Measurements from ENCODE around the gene KDM3B. TPM values are rescaled to one million over a fixed set of nuclear protein-coding genes. Genes with fewer than 3 reads are reported as not detected.
A peak's percentile ranks its signal among the peaks of the same experiment; 100 is the strongest.

Gene KDM3B
- total RNA-seq, 2 experiments from 2014 or later, result 57.4 to 60.5 TPM

DNA sequence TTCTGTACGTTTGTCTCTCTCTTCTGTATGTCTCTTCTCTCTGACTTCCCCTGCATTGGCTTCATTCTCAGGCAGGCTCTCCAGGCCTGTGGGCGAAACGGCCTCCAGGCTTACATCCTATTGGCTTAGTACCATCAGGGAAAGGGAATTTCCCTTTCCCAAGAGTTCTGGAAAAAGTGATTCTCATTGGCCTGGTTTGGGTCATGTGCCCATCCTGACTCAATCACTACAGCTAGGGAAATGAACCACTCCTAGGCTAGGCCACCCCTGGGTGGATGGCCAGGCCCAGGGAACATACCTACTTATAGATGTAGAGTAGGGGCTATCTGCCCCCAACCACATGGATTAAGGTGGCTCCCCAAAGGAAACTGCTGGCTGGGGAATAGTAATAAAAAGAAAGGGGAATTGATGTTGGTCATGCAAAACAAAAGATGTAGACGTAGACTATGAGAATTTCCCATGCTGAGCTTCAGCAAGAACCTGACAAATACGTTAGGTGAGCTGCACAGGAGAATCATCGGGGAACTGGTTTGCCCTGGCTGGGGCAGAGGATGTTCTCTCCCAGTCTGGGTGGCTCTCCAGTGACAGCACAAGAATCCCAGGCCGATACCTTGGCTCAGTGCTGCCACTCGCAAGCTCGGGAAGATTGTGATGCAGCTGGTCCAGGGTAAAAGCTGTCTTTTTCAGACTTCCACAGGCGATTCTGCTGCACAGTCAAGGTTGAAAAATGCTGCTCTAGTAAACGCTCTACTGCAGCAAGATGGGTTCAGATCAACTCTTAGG, 109.0 kb downstream of the KDM3B start:
- Mint-ChIP-seq H3K27ac (no peak overlapping the region), H3K27me3 (peaks cover 2% of the 10 kb centered on the region), H3K4me1 (peaks cover 36% of the 10 kb centered on the region), H3K36me3 (peaks cover 2% of the 10 kb centered on the region), H3K9me3 (ENCODE audit: low read depth) (no peaks in the 10 kb centered on the region), H3K4me3 (no peak overlapping the region)
- CTCF ChIA-PET, result interaction anchor here (1.5 to 10.5 kb wide), 3 partner anchors 11 to 108 kb away, joined by 4 to 100 read pairs (median 4); no protein-coding TSS in a partner anchor
- DNase-seq (no peak), ATAC-seq (no peak)

GRCh38 chr5:138463419-138464007, 111.0 kb downstream of the KDM3B start:
- Mint-ChIP-seq H3K4me3 (peak overlapping the region; percentile 83), H3K27me3 (peaks cover 15% of the 10 kb centered on the region), H3K4me1 (peaks cover 34% of the 10 kb centered on the region), H3K36me3 (peaks cover 4% of the 10 kb centered on the region), H3K9me3 (ENCODE audit: low read depth) (no peaks in the 10 kb centered on the region), H3K27ac (peak overlapping the region; percentile 94)
- DNase-seq (no peak), ATAC-seq (no peak)
- CTCF ChIA-PET, result interaction anchor here (1.1 to 10.5 kb wide), 13 partner anchors 13 to 283 kb away, joined by 3 to 100 read pairs (median 4); partner anchors contain the start of genes CDC23, ETF1 and HSPA9

- Mint-ChIP-seq H3K4me3 (peak overlapping the region; percentile 83), H3K27ac (peak overlapping the region; percentile 94), H3K4me1 (peaks cover 29% of the 10 kb centered on the region), H3K36me3 (peaks cover 4% of the 10 kb centered on the region), H3K9me3 (ENCODE audit: low read depth) (no peaks in the 10 kb centered on the region), H3K27me3 (peaks cover 15% of the 10 kb centered on the region)
- ATAC-seq (peak; percentile 48), DNase-seq (peak; percentile 94)
- CTCF ChIA-PET, result interaction anchor here (1.1 to 10.5 kb wide), 13 partner anchors 13 to 280 kb away, joined by 3 to 100 read pairs (median 5); partner anchors contain the start of genes ETF1, HSPA9 and KDM3B
These were observed 111.5 kb downstream of the KDM3B start for GRCh38 chr5:138464008-138464387.

GRCh38 chr5:138464388-138465260, 112.1 kb downstream of the KDM3B start:
- Mint-ChIP-seq H3K27me3 (peaks cover 15% of the 10 kb centered on the region), H3K9me3 (ENCODE audit: low read depth) (no peaks in the 10 kb centered on the region), H3K27ac (peak overlapping the region; percentile 94), H3K4me1 (peaks cover 23% of the 10 kb centered on the region), H3K4me3 (peak overlapping the region; percentile 83), H3K36me3 (peaks cover 4% of the 10 kb centered on the region)
- ATAC-seq (peak; percentile 67), DNase-seq (peak; percentile 98)
- CTCF ChIA-PET, result interaction anchor here (0.7 to 10.5 kb wide), 22 partner anchors 9 to 927 kb away, joined by 3 to 100 read pairs (median 4); partner anchors contain the start of genes ETF1, HSPA9 and KDM3B

DNA sequence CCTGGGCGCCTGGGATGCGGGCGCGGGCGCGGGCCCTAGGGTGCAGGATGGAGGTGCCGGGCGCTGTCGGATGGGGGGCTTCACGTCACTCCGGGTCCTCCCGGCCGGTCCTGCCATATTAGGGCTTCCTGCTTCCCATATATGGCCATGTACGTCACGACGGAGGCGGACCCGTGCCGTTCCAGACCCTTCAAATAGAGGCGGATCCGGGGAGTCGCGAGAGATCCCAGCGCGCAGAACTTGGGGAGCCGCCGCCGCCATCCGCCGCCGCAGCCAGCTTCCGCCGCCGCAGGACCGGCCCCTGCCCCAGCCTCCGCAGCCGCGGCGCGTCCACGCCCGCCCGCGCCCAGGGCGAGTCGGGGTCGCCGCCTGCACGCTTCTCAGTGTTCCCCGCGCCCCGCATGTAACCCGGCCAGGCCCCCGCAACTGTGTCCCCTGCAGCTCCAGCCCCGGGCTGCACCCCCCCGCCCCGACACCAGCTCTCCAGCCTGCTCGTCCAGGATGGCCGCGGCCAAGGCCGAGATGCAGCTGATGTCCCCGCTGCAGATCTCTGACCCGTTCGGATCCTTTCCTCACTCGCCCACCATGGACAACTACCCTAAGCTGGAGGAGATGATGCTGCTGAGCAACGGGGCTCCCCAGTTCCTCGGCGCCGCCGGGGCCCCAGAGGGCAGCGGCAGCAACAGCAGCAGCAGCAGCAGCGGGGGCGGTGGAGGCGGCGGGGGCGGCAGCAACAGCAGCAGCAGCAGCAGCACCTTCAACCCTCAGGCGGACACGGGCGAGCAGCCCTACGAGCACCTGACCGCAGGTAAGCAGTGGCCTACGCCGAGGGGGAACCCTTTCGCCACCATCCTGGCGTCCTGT, 113.0 kb downstream of the KDM3B start, which contains the start of gene EGR1:
Gene EGR1, plus strand, starts transcription at position 219 of the 864 bp plus-strand sequence. Its CDS starts 283 bp downstream, at position 502.
- peaks cover 2% of the 10 kb centered on the region for H3K36me3 Mint-ChIP-seq
- CTCF ChIA-PET, result interaction anchor here (0.7 to 10.5 kb wide), 18 partner anchors 10 to 926 kb away, joined by 3 to 100 read pairs (median 4); partner anchors contain the start of genes ETF1, HSPA9 and KDM3B
- peak; percentile 57 for ATAC-seq

GRCh38 chr5:138466125-138466899, 113.8 kb downstream of the KDM3B start:
- DNase-seq, result peak; percentile 53
- no peak overlapping the region for H3K27ac Mint-ChIP-seq
- ATAC-seq, result no peak
- CTCF ChIA-PET, result interaction anchor here (0.6 to 10.5 kb wide), 9 partner anchors 12 to 1111 kb away, joined by 3 to 100 read pairs (median 4); partner anchors contain the start of gene ETF1
- peak overlapping the region; percentile 83 for H3K4me3 Mint-ChIP-seq
- H3K9me3 Mint-ChIP-seq (ENCODE audit: low read depth), result no peaks in the 10 kb centered on the region
- H3K4me1 Mint-ChIP-seq, result peaks cover 10% of the 10 kb centered on the region
- peaks cover 15% of the 10 kb centered on the region for H3K27me3 Mint-ChIP-seq
- H3K36me3 Mint-ChIP-seq, result peaks cover 2% of the 10 kb centered on the region

More for the DNA sequence above, 113.0 kb downstream of the KDM3B start, which contains the start of gene EGR1:
- no peaks in the 10 kb centered on the region for H3K9me3 Mint-ChIP-seq (ENCODE audit: low read depth)
- H3K27ac Mint-ChIP-seq, result peak within 1 kb of the TSS; percentile 94
- H3K27me3 Mint-ChIP-seq, result peaks cover 15% of the 10 kb centered on the region
- peak within 1 kb of the TSS; percentile 83 for H3K4me3 Mint-ChIP-seq
- H3K4me1 Mint-ChIP-seq, result peaks cover 14% of the 10 kb centered on the region
- peak; percentile 97 for DNase-seq

DNA sequence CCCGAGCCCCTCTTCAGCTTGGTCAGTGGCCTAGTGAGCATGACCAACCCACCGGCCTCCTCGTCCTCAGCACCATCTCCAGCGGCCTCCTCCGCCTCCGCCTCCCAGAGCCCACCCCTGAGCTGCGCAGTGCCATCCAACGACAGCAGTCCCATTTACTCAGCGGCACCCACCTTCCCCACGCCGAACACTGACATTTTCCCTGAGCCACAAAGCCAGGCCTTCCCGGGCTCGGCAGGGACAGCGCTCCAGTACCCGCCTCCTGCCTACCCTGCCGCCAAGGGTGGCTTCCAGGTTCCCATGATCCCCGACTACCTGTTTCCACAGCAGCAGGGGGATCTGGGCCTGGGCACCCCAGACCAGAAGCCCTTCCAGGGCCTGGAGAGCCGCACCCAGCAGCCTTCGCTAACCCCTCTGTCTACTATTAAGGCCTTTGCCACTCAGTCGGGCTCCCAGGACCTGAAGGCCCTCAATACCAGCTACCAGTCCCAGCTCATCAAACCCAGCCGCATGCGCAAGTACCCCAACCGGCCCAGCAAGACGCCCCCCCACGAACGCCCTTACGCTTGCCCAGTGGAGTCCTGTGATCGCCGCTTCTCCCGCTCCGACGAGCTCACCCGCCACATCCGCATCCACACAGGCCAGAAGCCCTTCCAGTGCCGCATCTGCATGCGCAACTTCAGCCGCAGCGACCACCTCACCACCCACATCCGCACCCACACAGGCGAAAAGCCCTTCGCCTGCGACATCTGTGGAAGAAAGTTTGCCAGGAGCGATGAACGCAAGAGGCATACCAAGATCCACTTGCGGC, 114.6 kb downstream of the KDM3B start:
- no peaks in the 10 kb centered on the region for H3K9me3 Mint-ChIP-seq (ENCODE audit: low read depth)
- H3K36me3 Mint-ChIP-seq, result peaks cover 2% of the 10 kb centered on the region
- H3K4me3 Mint-ChIP-seq, result peak overlapping the region; percentile 83
- DNase-seq (peak; percentile 50), ATAC-seq (no peak)
- peaks cover 10% of the 10 kb centered on the region for H3K4me1 Mint-ChIP-seq
- CTCF ChIA-PET, result interaction anchor here (0.6 to 10.5 kb wide), 5 partner anchors 17 to 1110 kb away, joined by 3 to 100 read pairs (median 22); partner anchors contain the start of gene ETF1
- peaks cover 15% of the 10 kb centered on the region for H3K27me3 Mint-ChIP-seq
- no peak overlapping the region for H3K27ac Mint-ChIP-seq

GRCh38 chr5:138467711-138468132, 115.2 kb downstream of the KDM3B start:
- DNase-seq (no peak), ATAC-seq (no peak)
- Mint-ChIP-seq H3K27me3 (peaks cover 15% of the 10 kb centered on the region), H3K36me3 (peaks cover 2% of the 10 kb centered on the region), H3K9me3 (ENCODE audit: low read depth) (no peaks in the 10 kb centered on the region), H3K27ac (no peak overlapping the region), H3K4me3 (peak overlapping the region; percentile 83), H3K4me1 (peaks cover 10% of the 10 kb centered on the region)
- CTCF ChIA-PET, result interaction anchor here (6.0 kb wide), 1 partner anchor 36 kb away, joined by 54 read pairs; no protein-coding TSS in a partner anchor

GRCh38 chr5:138468133-138468965, 115.9 kb downstream of the KDM3B start:
- Mint-ChIP-seq H3K4me3 (no peak overlapping the region), H3K27ac (no peak overlapping the region), H3K9me3 (ENCODE audit: low read depth) (no peaks in the 10 kb centered on the region), H3K36me3 (peaks cover 2% of the 10 kb centered on the region), H3K27me3 (peaks cover 15% of the 10 kb centered on the region), H3K4me1 (peaks cover 9% of the 10 kb centered on the region)
- CTCF ChIA-PET, result interaction anchor here (0.9 to 6.0 kb wide), 2 partner anchors 18 to 35 kb away, joined by 3 to 54 read pairs; no protein-coding TSS in a partner anchor
- DNase-seq (no peak), ATAC-seq (no peak)

DNA sequence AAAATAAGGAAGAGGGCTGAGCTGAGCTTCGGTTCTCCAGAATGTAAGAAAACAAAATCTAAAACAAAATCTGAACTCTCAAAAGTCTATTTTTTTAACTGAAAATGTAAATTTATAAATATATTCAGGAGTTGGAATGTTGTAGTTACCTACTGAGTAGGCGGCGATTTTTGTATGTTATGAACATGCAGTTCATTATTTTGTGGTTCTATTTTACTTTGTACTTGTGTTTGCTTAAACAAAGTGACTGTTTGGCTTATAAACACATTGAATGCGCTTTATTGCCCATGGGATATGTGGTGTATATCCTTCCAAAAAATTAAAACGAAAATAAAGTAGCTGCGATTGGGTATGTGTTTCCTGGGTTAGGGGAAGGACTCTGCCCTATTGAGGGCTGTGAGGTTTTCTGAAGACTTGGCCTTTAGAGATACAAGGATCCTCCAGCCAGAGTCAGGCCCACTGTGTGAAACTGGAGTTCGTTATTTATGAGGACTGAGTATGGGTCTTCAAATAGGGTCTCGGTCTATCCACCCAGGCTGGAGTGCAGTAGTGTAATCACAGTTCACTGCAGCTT, 116.6 kb downstream of the KDM3B start:
- DNase-seq, result no peak
- Mint-ChIP-seq H3K4me3 (no peak overlapping the region), H3K4me1 (peaks cover 9% of the 10 kb centered on the region), H3K27me3 (peaks cover 21% of the 10 kb centered on the region), H3K9me3 (ENCODE audit: low read depth) (no peaks in the 10 kb centered on the region), H3K36me3 (peaks cover 2% of the 10 kb centered on the region), H3K27ac (no peak overlapping the region)
- no peak for ATAC-seq
- CTCF ChIA-PET, result interaction anchor here (0.9 kb wide), 1 partner anchor 19 kb away, joined by 3 read pairs; no protein-coding TSS in a partner anchor

All from activated CD8-positive, alpha-beta memory T cell treated with anti-CD3 and anti-CD28 coated beads, Interleukin-2, amount 10 ng/mL, durations not matched to agents 7 days and 5 days (primary cell).